Lung (tissue), 12 donors: ENCODE measurements around the gene TTYH3. TPM values are rescaled to one million over a fixed set of nuclear protein-coding genes. Genes with fewer than 3 reads are reported as not detected.

Source experiments
- ATAC-seq: fragments of 200-7000 bp; cut with Tn5 transposase; one replicate; pipeline ENCODE4 v1.9.1; 2020; ENCODE audit warnings: moderate number of reproducible peaks; ENCODE audit not compliant: insufficient read depth, low FRiP score
- DNase-seq, 3 donors: peaks; one replicate each; pipeline ENCODE4 v3.0.0-alpha.2; 2013 to 2017
- H3K27ac ChIP-seq, 2 donors: one replicate each; pipeline ENCODE4 v1.5.1; 2013; ENCODE audit warnings: mild to moderate bottlenecking in 2 of 2, moderate library complexity in 2 of 2, control low read depth in 1 of 2, inconsistent platforms in 1 of 2, low read depth in 1 of 2, low read length in 1 of 2
- H3K27me3 ChIP-seq, 3 donors: one replicate each; pipeline ENCODE4 v1.5.1; 2013; ENCODE audit warnings: low read length in 2 of 3; ENCODE audit not compliant: control insufficient read depth in 3 of 3, insufficient read depth in 3 of 3
- H3K36me3 ChIP-seq, 4 donors: one replicate each; pipeline ENCODE4 v1.5.1; 2013; ENCODE audit warnings: low read length in 4 of 4, mild to moderate bottlenecking in 1 of 4, moderate library complexity in 1 of 4; ENCODE audit not compliant: control insufficient read depth in 4 of 4, insufficient read depth in 4 of 4
- H3K4me1 ChIP-seq, 5 donors: one replicate each; pipeline ENCODE4 v1.5.1; 2013; ENCODE audit warnings: low read length in 5 of 5, mild to moderate bottlenecking in 2 of 5, moderate library complexity in 1 of 5; ENCODE audit not compliant: control insufficient read depth in 5 of 5, insufficient read depth in 5 of 5
- H3K4me3 ChIP-seq: one replicate; pipeline ENCODE4 v1.5.1; 2013; ENCODE audit warnings: mild to moderate bottlenecking, control low read depth, moderate library complexity
- H3K9ac ChIP-seq, 2 donors: one replicate each; pipeline ENCODE4 v1.5.1; 2013; ENCODE audit warnings: low read length in 2 of 2, control low read depth in 1 of 2; ENCODE audit not compliant: insufficient read depth in 1 of 2
- H3K9me3 ChIP-seq, 4 donors: one replicate each; pipeline ENCODE4 v1.5.1; 2013; ENCODE audit warnings: low read length in 3 of 4, mild to moderate bottlenecking in 1 of 4, moderate library complexity in 1 of 4; ENCODE audit not compliant: control insufficient read depth in 4 of 4, insufficient read depth in 3 of 4
- CTCF ChIP-seq: IDR thresholded peaks from 2 replicates; pipeline ENCODE4 v1.5.1; 2012; ENCODE audit warnings: mild to moderate bottlenecking; ENCODE audit errors: control extremely low read depth, extremely low read depth
- WGBS, 2 donors: extraction: QIAGEN DNeasy Blood & Tissue Kit; methylation state at CpG; one replicate each; pipeline ENCODE4 v1.1.7; 2013; 5-methylcytosine and 5-hydroxymethylcytosine counted together
- polyA plus RNA-seq, 2 donors: library from polyadenylated mRNA; stranded (reverse); fragments of 200-250 nt; gene quantifications; one replicate each; pipeline ENCODE4 v1.2.1, GENCODE V29; 2013
- total RNA-seq, 2 donors: library from RNA; depleted of rRNA in 1 of 2; stranded (reverse); fragments of >200 nt in 1 of 2; gene quantifications; one replicate each; pipeline ENCODE4 v1.2.1, GENCODE V29; 2014 to 2021
- donor health status: control.
- donor health status: control.
- donor health status: Bipolar disorder and iron deficiency.
- donor health status: healthy.
- donor health status: DM: yes; HTN: yes; CAD: no.

Gene TTYH3
- total and polyA plus RNA-seq, 4 donors, result 14.3 to 74.0 (median 55.8) TPM

- 38 to 58% methylated on average over 15 of the region's 15 CpGs for WGBS, 2 donors
Observed at GRCh38 chr7:2699289-2699620, 67.5 kb downstream of the TTYH3 start.

GRCh38 chr7:2700141-2700850, 68.5 kb downstream of the TTYH3 start:
- H3K9me3 ChIP-seq, result no peaks in the 10 kb centered on the region
- DNase-seq (no peak), ATAC-seq (no peak)
- H3K4me1 ChIP-seq, result peaks cover 0 to 3% (median 0%) of the 10 kb centered on the region in 5 donors
- H3K27me3 ChIP-seq, result peaks cover 0 to 5% (median 3%) of the 10 kb centered on the region in 3 donors
- no peak overlapping the region for H3K4me3 ChIP-seq
- no peak overlapping the region for H3K9ac ChIP-seq
- no peak for TF ChIP-seq CTCF
- H3K36me3 ChIP-seq, result no peaks in the 10 kb centered on the region
- H3K27ac ChIP-seq, result no peak overlapping the region
- 94 to 95% methylated on average over 39 to 40 of the region's 40 CpGs for WGBS, 2 donors

More at GRCh38 chr7:2699289-2699620, 67.5 kb downstream of the TTYH3 start:
- DNase-seq (no peak), ATAC-seq (no peak)
- no peak for TF ChIP-seq CTCF
- Histone ChIP-seq H3K9me3 (no peaks in the 10 kb centered on the region), H3K4me3 (no peak overlapping the region), H3K9ac (no peak overlapping the region), H3K27me3 (peaks cover 0 to 5% (median 3%) of the 10 kb centered on the region in 3 donors), H3K4me1 (peaks cover 0 to 3% (median 0%) of the 10 kb centered on the region in 5 donors), H3K27ac (no peak overlapping the region), H3K36me3 (no peaks in the 10 kb centered on the region)

- peaks cover 0 to 3% (median 0%) of the 10 kb centered on the region in 5 donors for H3K4me1 ChIP-seq
- DNase-seq (no peak), ATAC-seq (no peak)
- no peak overlapping the region for H3K9ac ChIP-seq
- WGBS, 2 donors, result 86 to 92% methylated on average over 13 to 17 of the region's 17 CpGs
- peaks cover 0 to 5% (median 3%) of the 10 kb centered on the region in 3 donors for H3K27me3 ChIP-seq
- H3K9me3 ChIP-seq, result no peaks in the 10 kb centered on the region
- H3K4me3 ChIP-seq, result no peak overlapping the region
- H3K27ac ChIP-seq, result no peak overlapping the region
- no peak for TF ChIP-seq CTCF
- H3K36me3 ChIP-seq, result no peaks in the 10 kb centered on the region
Observed at GRCh38 chr7:2701424-2701823, 69.6 kb downstream of the TTYH3 start.
